Lower leg skin (tissue), 4 donors: ENCODE data around the gene KLRB1. TPM values are rescaled to one million over a fixed set of nuclear protein-coding genes. Genes with fewer than 3 reads are reported as not detected.
"Not testable (repeated sequence)": the region's sequence is repeated elsewhere in the genome, so short reads cannot be mapped to it uniquely, and the experiment has no call there.

Experiments
- DNase-seq, 2 donors: peaks; one replicate each; pipeline ENCODE4 v3.0.0-alpha.2; 2019; ENCODE audit warnings: low spot score in 2 of 2
- H3K4me3 ChIP-seq: fragments of 200-600 bp; sonication (generic); 2 replicates; pipeline ENCODE4 v1.5.1; 2017; ENCODE audit warnings: mild to moderate bottlenecking, low read depth; ENCODE audit not compliant: poor library complexity, severe bottlenecking
- POLR2A ChIP-seq, 2 donors: fragments of 450-650 bp; IDR thresholded peaks; one replicate each; pipeline ENCODE4 v1.6.1; 2016 to 2017; ENCODE audit warnings: antibody characterized with exemption in 2 of 2, mild to moderate bottlenecking in 1 of 2, moderate library complexity in 1 of 2
- WGBS, 2 donors: methylation state at CpG; one replicate each; pipeline ENCODE4 v1.1.5; 2018; 5-methylcytosine and 5-hydroxymethylcytosine counted together
- intact Hi-C: fragments of 100-400 bp; cut with DNase I; formaldehyde crosslinking; loops from one replicate; pipeline ENCODE4 v1.15.0; 2023; ENCODE audit warnings: low total_unique reads
- total RNA-seq, 4 donors: library from RNA; depleted of rRNA; stranded (reverse); fragments of >200 nt; gene quantifications; one replicate each; pipeline ENCODE4 v1.1.0, GENCODE V29; 2016
- TF ChIP-seq, protein P1 (sequence below), 3 donors: fragments of 450-650 bp; IDR thresholded peaks; one replicate each; pipeline ENCODE4 v1.5.1; 2016; ENCODE audit warnings: antibody characterized with exemption in 3 of 3, mild to moderate bottlenecking in 3 of 3, moderate library complexity in 2 of 3

KLRB1 gene
- total RNA-seq, 4 donors from 2014 or later: 0.22 to 0.63 (median 0.42) TPM; not detected in 1

DNA sequence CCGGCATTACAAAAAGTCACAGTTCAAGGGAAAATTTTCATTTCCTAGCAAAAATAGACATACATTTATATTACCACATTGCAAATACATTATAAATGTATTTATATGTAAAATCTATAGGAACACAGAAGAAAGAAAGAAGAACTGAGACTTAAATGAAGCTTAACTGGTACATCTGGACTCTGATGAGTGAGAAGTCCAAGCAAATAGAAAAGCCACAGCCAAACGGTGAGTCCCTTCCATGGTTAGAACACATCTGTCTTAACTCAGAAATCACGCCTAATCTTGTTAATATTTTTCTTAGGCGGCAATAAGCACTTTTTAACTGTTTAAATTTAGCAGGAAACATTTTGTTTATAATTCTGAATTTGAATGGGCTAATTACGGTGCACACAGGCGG is 9.4 kb upstream of the KLRB1 start:
- TF ChIP-seq, protein P1, sequence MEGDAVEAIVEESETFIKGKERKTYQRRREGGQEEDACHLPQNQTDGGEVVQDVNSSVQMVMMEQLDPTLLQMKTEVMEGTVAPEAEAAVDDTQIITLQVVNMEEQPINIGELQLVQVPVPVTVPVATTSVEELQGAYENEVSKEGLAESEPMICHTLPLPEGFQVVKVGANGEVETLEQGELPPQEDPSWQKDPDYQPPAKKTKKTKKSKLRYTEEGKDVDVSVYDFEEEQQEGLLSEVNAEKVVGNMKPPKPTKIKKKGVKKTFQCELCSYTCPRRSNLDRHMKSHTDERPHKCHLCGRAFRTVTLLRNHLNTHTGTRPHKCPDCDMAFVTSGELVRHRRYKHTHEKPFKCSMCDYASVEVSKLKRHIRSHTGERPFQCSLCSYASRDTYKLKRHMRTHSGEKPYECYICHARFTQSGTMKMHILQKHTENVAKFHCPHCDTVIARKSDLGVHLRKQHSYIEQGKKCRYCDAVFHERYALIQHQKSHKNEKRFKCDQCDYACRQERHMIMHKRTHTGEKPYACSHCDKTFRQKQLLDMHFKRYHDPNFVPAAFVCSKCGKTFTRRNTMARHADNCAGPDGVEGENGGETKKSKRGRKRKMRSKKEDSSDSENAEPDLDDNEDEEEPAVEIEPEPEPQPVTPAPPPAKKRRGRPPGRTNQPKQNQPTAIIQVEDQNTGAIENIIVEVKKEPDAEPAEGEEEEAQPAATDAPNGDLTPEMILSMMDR (IDR thresholded peaks at IDR 0.05): no peak
- no peak for TF ChIP-seq POLR2A (IDR thresholded peaks at IDR 0.05)
- no peak for DNase-seq
- H3K4me3 ChIP-seq: no peak overlapping the region
- WGBS, 2 donors: 88 to 94% methylated on average over 6 of the region's 6 CpGs
- intact Hi-C loops: no loop called here

DNA sequence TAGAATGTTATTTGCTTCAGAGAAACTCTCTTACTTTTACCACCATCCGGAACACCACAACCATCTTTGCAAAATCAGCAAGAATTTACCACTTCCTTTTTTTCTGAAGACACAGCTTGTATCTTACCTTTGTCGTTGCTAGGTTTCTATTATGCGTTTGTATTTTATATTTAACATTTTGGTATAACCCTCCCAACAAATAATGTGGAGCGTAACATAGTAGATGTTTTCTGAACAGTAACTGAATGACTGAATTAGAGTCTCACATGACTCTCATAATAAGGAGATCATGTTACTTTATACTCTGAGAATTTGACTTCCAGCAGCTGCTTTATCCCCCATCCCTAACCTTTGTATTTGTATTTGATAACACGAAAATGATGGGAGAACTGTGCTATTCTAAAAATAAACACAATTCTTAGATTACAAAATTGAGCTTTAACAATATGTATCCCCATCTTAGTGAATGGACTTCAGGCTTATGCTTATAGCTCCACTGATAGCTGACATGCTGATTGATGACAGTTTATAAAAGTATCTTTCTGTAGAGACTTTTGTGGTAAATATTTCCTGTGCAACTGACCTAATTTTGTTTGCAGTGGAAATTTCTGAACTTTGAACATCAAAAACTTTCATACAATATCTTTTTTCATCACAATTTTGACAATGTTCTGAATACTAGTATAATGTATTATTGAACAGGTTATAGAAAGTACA is 7.9 kb upstream of the KLRB1 start:
- TF ChIP-seq POLR2A (IDR thresholded peaks at IDR 0.05): no peak
- TF ChIP-seq, protein P1 (IDR thresholded peaks at IDR 0.05): no peak
- WGBS, 2 donors: 59 to 61% methylated on average over 5 of the region's 5 CpGs
- no peak for DNase-seq
- intact Hi-C loops: no loop called here
- no peak overlapping the region for H3K4me3 ChIP-seq

DNA sequence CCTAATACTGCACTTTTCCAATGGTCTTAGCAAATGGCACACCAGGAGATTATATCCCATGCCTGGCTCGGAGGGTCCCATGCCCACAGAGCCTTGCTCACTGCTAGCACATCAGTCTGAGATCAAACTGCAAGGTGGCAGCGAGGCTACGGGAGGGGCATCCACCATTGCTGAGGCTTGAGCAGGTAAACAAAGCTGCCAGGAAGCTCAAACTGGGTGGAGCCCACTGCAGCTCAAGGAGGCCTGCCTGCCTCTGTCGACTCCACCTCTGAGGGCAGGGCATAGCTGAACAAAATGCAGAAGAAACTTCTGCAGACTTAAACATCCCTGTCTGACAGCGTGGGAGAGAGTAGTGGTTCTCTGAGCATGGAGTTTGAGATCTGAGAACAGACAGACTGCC is 2.9 kb upstream of the KLRB1 start:
- 91 to 93% methylated on average over 5 of the region's 5 CpGs for WGBS, 2 donors
- DNase-seq, H3K4me3 ChIP-seq, intact Hi-C loops: not testable (repeated sequence)

DNA sequence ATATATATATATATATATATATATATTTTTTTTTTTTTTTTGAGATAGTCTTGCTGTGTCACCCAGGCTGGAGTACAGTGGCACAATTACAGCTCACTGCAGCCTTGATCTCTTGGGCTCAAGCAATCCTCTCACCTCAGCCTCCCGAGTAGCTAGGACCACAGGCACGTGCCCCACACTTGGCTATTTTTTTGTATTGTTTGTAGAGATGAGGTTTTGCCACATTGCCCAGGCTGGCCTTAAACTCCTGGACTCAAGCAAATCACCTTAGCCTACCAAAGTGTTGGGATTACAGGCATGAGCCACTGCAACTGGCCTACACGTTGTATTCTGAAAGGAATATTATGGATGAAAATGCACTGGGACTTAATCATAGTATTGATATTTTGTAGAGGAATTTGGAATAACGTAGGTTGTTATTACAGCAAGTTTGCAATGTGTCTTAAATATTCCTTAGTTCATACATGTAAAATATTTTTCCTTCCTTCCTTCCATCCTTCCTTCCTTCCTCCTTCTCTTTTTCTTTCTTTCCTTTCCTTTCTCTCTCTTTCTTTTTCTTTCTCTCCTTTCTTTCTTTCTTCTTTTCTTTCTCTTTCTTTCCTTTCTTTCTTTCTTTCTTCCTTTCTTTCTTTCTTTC is 862 bp downstream of the KLRB1 start:
- intact Hi-C loops: no loop called here
- no peak for DNase-seq
- H3K4me3 ChIP-seq: no peak overlapping the region
- TF ChIP-seq, protein P1 (IDR thresholded peaks at IDR 0.05): no peak
- TF ChIP-seq POLR2A (IDR thresholded peaks at IDR 0.05): no peak
- 90 to 92% methylated on average over 4 of the region's 4 CpGs for WGBS, 2 donors

DNA sequence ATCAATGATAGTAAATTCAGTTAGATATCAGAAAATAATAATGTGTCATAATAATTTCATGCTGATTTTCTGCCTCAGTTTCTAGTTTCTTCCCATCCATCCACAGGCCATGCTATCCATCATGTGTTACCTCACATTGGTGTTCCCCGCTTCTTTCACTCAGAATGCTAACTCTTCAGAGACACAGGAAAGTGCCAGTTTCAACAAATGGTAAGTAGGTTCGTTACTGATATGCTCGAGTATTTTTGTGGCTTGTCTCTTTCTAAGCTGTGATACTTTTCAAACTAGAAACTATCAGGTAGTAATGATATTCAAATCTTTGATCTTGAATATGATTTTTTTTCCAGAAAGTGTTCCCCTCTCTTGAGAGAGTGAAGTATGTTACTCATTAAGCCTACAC is 1.5 kb downstream of the KLRB1 start:
- WGBS, 2 donors: 88 to 94% methylated on average over 3 of the region's 3 CpGs
- intact Hi-C loops: no loop called here
- TF ChIP-seq, protein P1 (IDR thresholded peaks at IDR 0.05): no peak
- TF ChIP-seq POLR2A (IDR thresholded peaks at IDR 0.05): no peak

DNA sequence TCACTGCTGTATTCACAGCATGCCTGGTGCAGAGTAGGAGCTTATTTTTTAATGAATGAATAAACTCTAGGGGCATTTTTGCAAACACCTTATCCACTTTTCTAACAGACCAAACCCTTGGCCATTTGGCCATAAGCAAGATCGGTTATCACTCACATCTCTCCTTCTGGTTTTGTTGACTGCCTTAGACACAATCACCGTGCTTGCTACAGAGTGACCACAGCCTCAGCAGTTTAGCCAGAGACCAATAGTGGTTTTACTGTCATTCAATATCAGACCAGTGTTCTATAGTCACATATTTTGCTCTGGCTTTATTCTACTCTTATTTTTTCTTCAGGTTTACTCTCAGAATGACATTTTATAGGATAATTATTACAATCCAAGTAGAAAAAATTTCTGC is 2.2 kb downstream of the KLRB1 start:
- H3K4me3 ChIP-seq: no peak overlapping the region
- WGBS, 2 donors: 91 to 92% methylated on average over 2 of the region's 2 CpGs
- intact Hi-C loops: no loop called here
- TF ChIP-seq, protein P1 (IDR thresholded peaks at IDR 0.05): no peak
- TF ChIP-seq POLR2A (IDR thresholded peaks at IDR 0.05): no peak
- no peak for DNase-seq

More for the DNA sequence above, 1.5 kb downstream of the KLRB1 start:
- H3K4me3 ChIP-seq: no peak overlapping the region
- DNase-seq: no peak
